GM12891 (cell line): ENCODE results near the gene ADAM17.
A peak's percentile ranks its signal among the peaks of the same experiment; 100 is the strongest.

Source experiments
- DNase-seq: peaks from one replicate; pipeline ENCODE4 v3.0.0; 2011; ENCODE audit warnings: low spot score; ENCODE audit not compliant: insufficient read length
- FAIRE-seq: peaks from 2 replicates; lab custom pipeline; 2011; peaks lifted over from hg19 to GRCh38; lab: Jason Lieb, UNC
- PAX5 ChIP-seq: IDR thresholded peaks from 2 replicates; pipeline ENCODE4 v1.6.1; 2011; ENCODE audit warnings: low read length, moderate library complexity, mild to moderate bottlenecking; ENCODE audit not compliant: insufficient read depth, severe bottlenecking
- POLR2A ChIP-seq: IDR thresholded peaks from 2 replicates; pipeline ENCODE4 v1.6.1; 2011; ENCODE audit warnings: low read depth, low read length, control low read depth
- POLR2AphosphoS5 ChIP-seq: IDR thresholded peaks from 2 replicates; pipeline ENCODE4 v1.6.1; 2011; ENCODE audit warnings: low read depth, low read length, control low read depth
- POU2F2 ChIP-seq: IDR thresholded peaks from 2 replicates; pipeline ENCODE4 v1.6.1; 2011; ENCODE audit warnings: low read depth, mild to moderate bottlenecking, control low read depth, low read length, moderate library complexity
- SPI1 ChIP-seq: IDR thresholded peaks from 2 replicates; pipeline ENCODE4 v1.6.1; 2011; ENCODE audit warnings: low read depth, low read length, control low read depth
- TAF1 ChIP-seq: IDR thresholded peaks from 2 replicates; pipeline ENCODE4 v1.6.1; 2011; ENCODE audit warnings: low read depth, low read length, control low read depth

ADAM17 gene

DNA sequence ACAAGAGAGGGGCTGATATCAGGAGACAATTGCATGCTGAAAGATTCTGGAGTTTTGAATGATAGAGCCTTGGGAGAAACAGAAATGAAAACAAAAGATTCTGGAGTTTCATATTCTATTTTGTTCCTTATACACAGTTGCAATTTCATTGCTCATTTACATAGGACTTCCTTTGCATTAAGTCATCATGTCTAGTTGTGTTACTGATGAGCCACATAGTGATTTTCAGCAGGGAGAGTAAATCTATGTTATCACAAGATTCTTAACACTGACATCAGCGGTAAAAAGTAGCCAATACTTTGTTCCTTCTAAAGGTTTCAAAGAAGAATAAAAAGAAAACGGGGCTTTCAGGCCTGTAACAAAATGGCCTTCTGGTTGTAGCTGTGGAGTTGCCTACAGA, 7.1 kb downstream of the ADAM17 start:
- FAIRE-seq (peak; percentile 20), DNase-seq (no peak)
- no peak for TF ChIP-seq POLR2AphosphoS5
- TF ChIP-seq SPI1 = no peak
- TF ChIP-seq PAX5 = no peak
- no peak for TF ChIP-seq POU2F2
- TF ChIP-seq POLR2A = no peak
- no peak for TF ChIP-seq TAF1

DNA sequence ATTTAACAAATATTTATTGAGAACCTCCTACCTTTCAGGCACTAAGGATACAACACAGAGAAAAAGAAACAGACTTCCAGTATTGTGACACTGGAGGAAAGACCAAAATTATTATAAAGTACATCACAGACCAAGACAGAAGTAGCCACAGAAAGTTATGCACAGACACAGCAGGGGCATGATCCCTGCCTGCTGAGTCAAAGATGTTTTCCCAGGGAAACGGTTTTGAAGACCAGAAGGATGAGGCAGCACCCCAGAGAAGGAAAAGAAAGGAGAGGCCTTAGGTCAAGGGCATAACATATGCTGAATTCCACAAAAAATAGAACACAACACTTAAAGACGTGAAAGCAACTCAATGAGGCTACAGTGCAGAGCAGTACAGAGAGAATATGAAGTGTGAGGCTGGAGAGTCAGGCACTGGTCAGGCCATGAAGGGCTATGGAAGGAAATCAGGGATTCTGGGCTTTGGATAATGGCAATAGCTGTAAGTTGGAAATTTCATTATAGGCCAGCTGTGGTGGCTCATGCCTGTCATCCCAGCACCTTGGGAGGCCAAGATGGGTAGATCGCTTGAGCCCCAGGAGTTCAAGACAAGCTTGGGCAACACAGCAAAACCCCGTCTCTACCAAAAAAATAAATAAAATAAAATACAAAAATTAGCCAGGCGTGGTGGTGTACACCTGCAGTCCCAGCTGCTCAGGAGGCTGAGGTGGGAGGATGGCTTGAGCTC, 8.2 kb downstream of the ADAM17 start:
- DNase-seq = no peak
- no peak for TF ChIP-seq TAF1
- no peak for TF ChIP-seq POLR2A
- TF ChIP-seq SPI1 = no peak
- TF ChIP-seq PAX5 = no peak
- TF ChIP-seq POLR2AphosphoS5 = no peak
- no peak for TF ChIP-seq POU2F2
- no peak for FAIRE-seq

DNA sequence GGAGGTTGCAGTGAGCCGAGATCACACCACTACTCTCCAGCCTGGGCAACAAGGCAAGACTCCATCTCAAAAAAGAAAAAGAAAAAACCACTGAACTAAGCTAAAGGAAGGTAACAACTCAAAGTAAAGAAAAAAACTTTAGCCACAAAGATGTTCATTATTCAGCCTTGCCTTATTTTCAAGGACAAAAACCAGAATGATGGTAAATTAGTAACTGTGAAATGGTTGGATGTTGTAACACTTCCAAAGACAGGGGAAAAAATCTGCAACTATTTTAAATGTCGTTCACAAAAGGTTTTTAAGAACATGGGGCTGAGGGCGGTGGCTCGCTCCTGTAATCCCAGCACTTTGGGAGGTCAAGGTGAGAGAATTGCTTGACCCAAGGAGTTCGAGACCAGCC, 10.1 kb downstream of the ADAM17 start:
- TF ChIP-seq POU2F2 (no peak), TAF1 (no peak), PAX5 (no peak), POLR2A (no peak), SPI1 (no peak), POLR2AphosphoS5 (no peak)
- FAIRE-seq (no peak), DNase-seq (no peak)

DNA sequence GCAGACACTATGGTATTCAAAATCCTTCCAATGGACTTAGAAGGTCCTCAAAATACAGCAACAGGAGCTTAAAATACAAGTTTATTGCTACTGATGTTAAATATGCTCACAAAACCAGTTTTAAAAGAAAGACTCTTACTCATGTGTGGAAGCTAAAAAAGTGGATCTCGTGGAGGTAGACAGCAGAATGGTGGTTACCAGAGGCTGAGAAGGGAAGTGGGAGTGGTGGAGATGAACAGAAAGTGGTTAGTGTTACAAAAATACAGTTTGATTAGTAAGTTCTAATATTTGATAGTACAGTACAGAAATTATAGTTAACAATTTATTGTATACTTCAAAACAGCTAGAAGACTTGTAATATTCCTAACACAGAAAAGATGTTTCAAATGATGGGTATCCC, 12.1 kb downstream of the ADAM17 start:
- TF ChIP-seq TAF1 (no peak), POLR2AphosphoS5 (no peak), SPI1 (peak; percentile 90), PAX5 (no peak)
- no peak for DNase-seq
- FAIRE-seq = peak; percentile 47

DNA sequence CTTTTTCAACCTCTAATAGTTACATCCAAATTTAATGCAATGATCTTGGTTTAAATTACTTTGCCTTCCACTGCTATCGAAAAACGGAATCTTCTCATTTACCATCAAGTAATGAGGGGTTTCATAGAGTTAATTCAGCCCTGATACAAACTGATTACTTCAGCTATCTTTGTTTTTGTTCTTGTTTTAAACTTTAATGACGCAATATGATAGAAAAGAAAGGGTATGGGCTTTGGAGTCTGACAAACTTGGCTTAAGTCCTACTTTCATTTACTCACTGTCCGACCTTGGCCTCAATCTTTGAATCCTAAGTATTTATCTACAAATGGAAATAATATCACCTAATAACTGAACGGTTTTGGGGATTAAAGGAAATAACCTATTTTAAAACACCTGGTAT, 16.1 kb downstream of the ADAM17 start:
- no peak for DNase-seq
- FAIRE-seq = no peak
- no peak for TF ChIP-seq PAX5
- no peak for TF ChIP-seq SPI1
- no peak for TF ChIP-seq POLR2A
- TF ChIP-seq POU2F2 = no peak
- TF ChIP-seq POLR2AphosphoS5 = no peak

DNA sequence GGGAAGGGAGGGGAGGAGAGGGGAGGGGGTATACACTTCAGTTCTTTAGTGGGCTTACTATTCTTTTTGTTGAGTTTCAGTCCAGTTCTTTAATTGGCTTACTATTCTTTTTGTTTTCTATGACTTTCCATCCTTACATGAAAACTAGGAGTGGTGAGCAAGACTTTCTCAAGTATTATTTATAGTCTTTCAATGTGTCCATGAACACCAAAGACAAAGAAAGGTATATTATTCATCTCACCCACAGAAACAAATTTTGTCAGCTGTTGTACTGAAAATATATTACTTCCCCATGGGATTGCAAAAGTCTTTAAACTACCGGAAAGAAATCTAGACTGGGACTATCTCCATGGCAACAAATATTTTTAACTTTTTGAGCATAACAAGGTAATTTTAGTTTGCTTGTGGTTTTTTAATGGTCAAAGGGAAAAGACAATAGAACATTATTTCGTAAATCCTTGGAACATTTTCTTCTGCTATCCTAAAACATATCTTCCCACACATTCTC, 17.6 kb downstream of the ADAM17 start:
- DNase-seq (no peak), FAIRE-seq (no peak)
- TF ChIP-seq POLR2A = no peak
- no peak for TF ChIP-seq POU2F2
- TF ChIP-seq PAX5 = no peak
- no peak for TF ChIP-seq TAF1
- TF ChIP-seq SPI1 = no peak
- TF ChIP-seq POLR2AphosphoS5 = no peak

DNA sequence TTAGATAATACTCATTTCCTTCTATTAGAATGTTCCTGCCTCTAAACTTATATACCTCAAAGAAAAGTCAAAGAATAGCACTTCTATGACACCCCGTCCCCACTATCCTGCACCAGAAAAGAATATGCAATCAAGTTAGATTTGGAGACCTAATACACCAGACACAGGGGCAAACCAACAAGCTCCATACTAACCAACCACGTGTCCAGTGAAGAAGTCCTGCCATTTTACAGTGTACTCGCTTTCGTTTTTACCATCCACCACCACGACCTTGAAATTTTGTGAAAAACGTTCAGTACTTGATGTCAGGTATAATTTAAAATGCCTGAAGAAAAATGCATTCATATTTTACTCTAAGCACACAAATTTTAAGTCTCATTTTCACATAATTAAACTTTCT, 19.1 kb downstream of the ADAM17 start:
- no peak for TF ChIP-seq PAX5
- TF ChIP-seq TAF1 = no peak
- no peak for TF ChIP-seq POLR2A
- no peak for TF ChIP-seq SPI1
- TF ChIP-seq POLR2AphosphoS5 = no peak
- no peak for TF ChIP-seq POU2F2
- DNase-seq = no peak
- FAIRE-seq = no peak

DNA sequence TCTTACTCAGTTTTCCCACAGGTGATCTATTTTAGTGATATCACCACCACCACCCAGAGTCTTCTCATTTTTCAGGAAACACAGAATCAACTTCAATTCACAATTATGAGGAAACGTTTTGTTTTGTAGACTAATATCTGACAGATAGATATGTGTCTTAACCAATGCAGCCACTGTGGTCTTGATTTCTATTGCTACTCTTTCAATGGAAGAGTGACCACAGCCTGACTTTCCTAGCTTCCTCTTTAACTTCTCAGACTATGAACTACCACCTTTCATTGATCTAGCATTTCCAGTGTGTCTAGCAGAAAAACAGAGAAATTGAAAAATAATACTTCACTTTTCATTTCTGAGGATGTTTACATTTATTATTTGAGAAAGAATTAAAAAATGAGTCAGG, 20.5 kb downstream of the ADAM17 start:
- peak; percentile 72 for FAIRE-seq
- no peak for DNase-seq

DNA sequence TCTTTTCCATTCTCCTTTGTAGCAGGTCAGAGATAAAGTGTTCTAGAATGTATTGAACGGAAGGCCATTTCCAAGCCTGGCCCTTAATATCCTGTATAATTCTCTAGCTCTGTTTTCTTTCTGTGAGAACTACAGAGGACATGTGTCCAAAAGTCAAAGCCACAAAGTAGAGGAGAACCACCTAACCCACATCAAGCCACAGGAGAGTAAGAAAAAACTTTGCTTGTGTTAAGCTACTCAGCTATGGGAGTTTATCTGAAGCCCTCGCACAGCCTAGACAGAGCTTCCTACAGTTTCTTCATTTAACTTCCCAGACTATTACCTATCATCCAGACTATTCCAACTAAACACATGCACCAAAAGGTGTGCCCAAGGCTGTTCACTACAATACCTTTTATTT, 22.0 kb downstream of the ADAM17 start:
- FAIRE-seq = no peak
- no peak for TF ChIP-seq TAF1
- no peak for DNase-seq

More for the DNA sequence above, 20.5 kb downstream of the ADAM17 start:
- TF ChIP-seq SPI1 = 0 out of 2 replicates have a peak, but pooled peaks have one; percentile 1
- no peak for TF ChIP-seq POLR2AphosphoS5

DNA sequence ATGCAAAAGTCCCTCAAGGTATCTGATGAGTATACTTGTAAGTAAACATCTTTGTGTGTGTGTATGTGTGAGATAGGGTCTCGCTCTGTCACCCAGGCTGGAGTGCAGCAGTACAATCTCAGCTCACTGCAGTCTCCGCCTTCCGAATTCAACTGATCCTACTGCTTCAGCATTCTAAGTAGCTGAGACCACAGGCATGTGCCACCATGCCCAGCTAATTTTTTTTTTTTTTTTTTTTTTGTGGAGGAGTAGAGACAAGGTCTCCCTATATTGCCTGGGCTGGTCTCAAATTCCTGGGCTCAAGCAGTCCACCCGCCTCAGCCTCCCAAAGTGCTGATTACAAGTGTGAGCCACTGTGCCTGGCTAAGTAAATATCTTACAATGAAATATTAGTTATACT, 23.2 kb downstream of the ADAM17 start:
- no peak for TF ChIP-seq TAF1
- TF ChIP-seq POLR2A = no peak
- TF ChIP-seq POU2F2 = no peak
- TF ChIP-seq SPI1 = no peak
- no peak for TF ChIP-seq PAX5
- no peak for TF ChIP-seq POLR2AphosphoS5
- FAIRE-seq (no peak), DNase-seq (no peak)
